RCC 7860 (cell line): ENCODE measurements around the gene CCL16.
"Not testable (repeated sequence)": the region's sequence is repeated elsewhere in the genome, so short reads cannot be mapped to it uniquely, and the experiment has no call there.

ENCODE experiments used
- DNase-seq: peaks from one replicate; pipeline ENCODE4 v3.0.0-alpha.2; 2015; ENCODE audit warnings: low spot score
- FAIRE-seq: peaks from 2 replicates; lab custom pipeline; 2012; peaks lifted over from hg19 to GRCh38; lab: Jason Lieb, UNC

The CCL16 gene

GRCh38 chr17:35981246-35981645 lies at the start of gene CCL16:
TSS of gene CCL16 (minus strand) at chr17:35981497. CDS start at chr17:35981420, 77 bp downstream.
- no peak for FAIRE-seq
- DNase-seq, result no peak

GRCh38 chr17:36030956-36031355 lies 49.7 kb upstream of the CCL16 start:
- DNase-seq, result no peak
- no peak for FAIRE-seq

- no peak for DNase-seq
- FAIRE-seq, result no peak
These were observed 46.5 kb upstream of the CCL16 start for GRCh38 chr17:36027761-36028160.

- FAIRE-seq (no peak), DNase-seq (no peak)
These were observed 43.0 kb upstream of the CCL16 start for GRCh38 chr17:36024106-36024869.

- DNase-seq (no peak), FAIRE-seq (no peak)
These were observed 38.1 kb upstream of the CCL16 start for GRCh38 chr17:36019423-36019822.

GRCh38 chr17:36017799-36018198 lies 36.5 kb upstream of the CCL16 start, which contains the start of gene CCL23:
TSS of gene CCL23 (minus strand) at chr17:36017972. CDS start at chr17:36017897, 75 bp downstream.
- FAIRE-seq, result no peak
- DNase-seq, result no peak

- DNase-seq (no peak), FAIRE-seq (no peak)
These were observed 35.3 kb upstream of the CCL16 start for GRCh38 chr17:36016555-36016954.

- not testable (repeated sequence) for DNase-seq, FAIRE-seq
These were observed 34.6 kb upstream of the CCL16 start for GRCh38 chr17:36015895-36016294.

- FAIRE-seq, result no peak
- no peak for DNase-seq
These were observed 33.6 kb upstream of the CCL16 start for GRCh38 chr17:36014946-36015345.

- DNase-seq (no peak), FAIRE-seq (no peak)
These were observed 29.9 kb upstream of the CCL16 start for GRCh38 chr17:36011201-36011600.

GRCh38 chr17:36008998-36009665 lies 27.8 kb upstream of the CCL16 start:
- no peak for FAIRE-seq
- no peak for DNase-seq

GRCh38 chr17:36004594-36005108 lies 23.4 kb upstream of the CCL16 start:
- FAIRE-seq (no peak), DNase-seq (no peak)

GRCh38 chr17:36002631-36003030 lies 21.3 kb upstream of the CCL16 start:
- DNase-seq (no peak), FAIRE-seq (no peak)

GRCh38 chr17:36001862-36002603 lies 20.7 kb upstream of the CCL16 start:
- DNase-seq (no peak), FAIRE-seq (no peak)

GRCh38 chr17:36001110-36001771 lies 19.9 kb upstream of the CCL16 start, which contains the start of gene CCL15:
TSS of gene CCL15 (minus strand) at chr17:36001553. CDS start at chr17:36001492, 61 bp downstream.
- FAIRE-seq (no peak), DNase-seq (no peak)

- FAIRE-seq, result no peak
- DNase-seq, result no peak
These were observed 19.4 kb upstream of the CCL16 start for GRCh38 chr17:36000732-36001109.

- no peak for FAIRE-seq
- DNase-seq, result no peak
These were observed 17.5 kb upstream of the CCL16 start for GRCh38 chr17:35998756-35999155.

GRCh38 chr17:35998018-35998545 lies 16.8 kb upstream of the CCL16 start:
- FAIRE-seq (no peak), DNase-seq (no peak)

GRCh38 chr17:35995346-35995745 lies 14.0 kb upstream of the CCL16 start:
- not testable (repeated sequence) for FAIRE-seq

GRCh38 chr17:35991075-35991474 lies 9.8 kb upstream of the CCL16 start:
- DNase-seq, result no peak
- no peak for FAIRE-seq

More at GRCh38 chr17:35995346-35995745, 14.0 kb upstream of the CCL16 start:
- not testable (repeated sequence) for DNase-seq
